NCI-H510A (cell line): Measurements from ENCODE around the gene PRKG1.

Experiments
- DNase-seq: peaks from one replicate; lab custom pipeline; 2025; lab: John Stamatoyannopoulos, UW

The PRKG1 gene

GRCh38 chr10:51806079-51806835 lies 732.0 kb downstream of the PRKG1 start:
- DNase-seq, result no peak

GRCh38 chr10:51808187-51808586 lies 733.9 kb downstream of the PRKG1 start:
- DNase-seq, result no peak

GRCh38 chr10:51815723-51816122 lies 741.4 kb downstream of the PRKG1 start:
- no peak for DNase-seq

GRCh38 chr10:51821045-51821444 lies 746.8 kb downstream of the PRKG1 start:
- DNase-seq, result no peak

GRCh38 chr10:51821745-51822144 lies 747.5 kb downstream of the PRKG1 start:
- no peak for DNase-seq

GRCh38 chr10:51832652-51833383 lies 758.5 kb downstream of the PRKG1 start:
- DNase-seq, result no peak

GRCh38 chr10:51834548-51834947 lies 760.3 kb downstream of the PRKG1 start:
- no peak for DNase-seq

GRCh38 chr10:51838471-51838870 lies 764.2 kb downstream of the PRKG1 start:
- no peak for DNase-seq

- DNase-seq, result no peak
Observed at GRCh38 chr10:51843966-51844365, 769.7 kb downstream of the PRKG1 start.

- DNase-seq, result no peak
Observed at GRCh38 chr10:51846856-51847506, 772.7 kb downstream of the PRKG1 start.

- DNase-seq, result no peak
Observed at GRCh38 chr10:51852297-51852696, 778.0 kb downstream of the PRKG1 start.

- DNase-seq, result no peak
Observed at GRCh38 chr10:51857305-51857704, 783.0 kb downstream of the PRKG1 start.

GRCh38 chr10:51860257-51860656 lies 786.0 kb downstream of the PRKG1 start:
- no peak for DNase-seq

GRCh38 chr10:51861051-51861450 lies 786.8 kb downstream of the PRKG1 start:
- no peak for DNase-seq

GRCh38 chr10:51861731-51862130 lies 787.4 kb downstream of the PRKG1 start:
- no peak for DNase-seq

- peak; percentile 47 for DNase-seq
Observed at GRCh38 chr10:51862149-51862548, 787.9 kb downstream of the PRKG1 start.

GRCh38 chr10:51867956-51868355 lies 793.7 kb downstream of the PRKG1 start:
- DNase-seq, result no peak

GRCh38 chr10:51874131-51874530 lies 799.8 kb downstream of the PRKG1 start:
- DNase-seq, result no peak

- DNase-seq, result no peak
Observed at GRCh38 chr10:51875610-51876009, 801.3 kb downstream of the PRKG1 start.

GRCh38 chr10:51876503-51876902 lies 802.2 kb downstream of the PRKG1 start:
- DNase-seq, result no peak

- DNase-seq, result no peak
Observed at GRCh38 chr10:51876979-51877378, 802.7 kb downstream of the PRKG1 start.

- no peak for DNase-seq
Observed at GRCh38 chr10:51877636-51878035, 803.3 kb downstream of the PRKG1 start.

GRCh38 chr10:51878695-51879094 lies 804.4 kb downstream of the PRKG1 start:
- no peak for DNase-seq
